ENCODE measurements around the gene SLC7A6.

Gene SLC7A6

DNA sequence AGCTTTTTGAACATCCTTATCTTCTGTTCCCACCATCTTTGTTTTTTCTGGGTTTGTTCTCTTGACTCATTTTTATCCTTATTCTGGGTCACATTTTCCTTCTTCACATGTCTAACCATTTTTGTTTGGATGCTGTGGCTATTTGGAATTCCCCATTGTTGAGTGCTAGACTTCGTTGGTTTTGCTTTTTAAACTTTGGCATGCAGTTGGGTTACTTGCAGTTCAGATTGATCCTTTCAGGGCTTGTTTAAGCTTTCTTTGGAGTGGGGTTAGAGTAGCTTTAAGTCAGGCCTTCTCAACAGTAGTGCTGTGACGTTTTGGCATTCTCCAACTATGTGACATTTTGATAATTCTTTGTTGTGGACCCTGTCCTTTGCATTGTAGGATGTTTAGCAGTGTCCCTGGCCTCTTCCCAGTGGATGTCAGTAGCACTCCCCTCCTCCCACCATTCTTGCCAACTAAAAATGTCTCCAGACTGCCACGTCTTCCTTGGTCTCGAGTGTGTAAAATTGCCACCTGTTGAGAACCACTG is 67.6 kb downstream of the SLC7A6 start:
- DNase-seq (ENCODE audit: low read depth) = no peak
- no peak overlapping the region for H3K4me3 ChIP-seq (ENCODE audit: low read depth, low read length)
- TF ChIP-seq, protein P1, sequence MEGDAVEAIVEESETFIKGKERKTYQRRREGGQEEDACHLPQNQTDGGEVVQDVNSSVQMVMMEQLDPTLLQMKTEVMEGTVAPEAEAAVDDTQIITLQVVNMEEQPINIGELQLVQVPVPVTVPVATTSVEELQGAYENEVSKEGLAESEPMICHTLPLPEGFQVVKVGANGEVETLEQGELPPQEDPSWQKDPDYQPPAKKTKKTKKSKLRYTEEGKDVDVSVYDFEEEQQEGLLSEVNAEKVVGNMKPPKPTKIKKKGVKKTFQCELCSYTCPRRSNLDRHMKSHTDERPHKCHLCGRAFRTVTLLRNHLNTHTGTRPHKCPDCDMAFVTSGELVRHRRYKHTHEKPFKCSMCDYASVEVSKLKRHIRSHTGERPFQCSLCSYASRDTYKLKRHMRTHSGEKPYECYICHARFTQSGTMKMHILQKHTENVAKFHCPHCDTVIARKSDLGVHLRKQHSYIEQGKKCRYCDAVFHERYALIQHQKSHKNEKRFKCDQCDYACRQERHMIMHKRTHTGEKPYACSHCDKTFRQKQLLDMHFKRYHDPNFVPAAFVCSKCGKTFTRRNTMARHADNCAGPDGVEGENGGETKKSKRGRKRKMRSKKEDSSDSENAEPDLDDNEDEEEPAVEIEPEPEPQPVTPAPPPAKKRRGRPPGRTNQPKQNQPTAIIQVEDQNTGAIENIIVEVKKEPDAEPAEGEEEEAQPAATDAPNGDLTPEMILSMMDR (IDR thresholded peaks at IDR 0.05; ENCODE audit: insufficient read depth, low read depth, low read length, missing control alignments) = no peak

DNA sequence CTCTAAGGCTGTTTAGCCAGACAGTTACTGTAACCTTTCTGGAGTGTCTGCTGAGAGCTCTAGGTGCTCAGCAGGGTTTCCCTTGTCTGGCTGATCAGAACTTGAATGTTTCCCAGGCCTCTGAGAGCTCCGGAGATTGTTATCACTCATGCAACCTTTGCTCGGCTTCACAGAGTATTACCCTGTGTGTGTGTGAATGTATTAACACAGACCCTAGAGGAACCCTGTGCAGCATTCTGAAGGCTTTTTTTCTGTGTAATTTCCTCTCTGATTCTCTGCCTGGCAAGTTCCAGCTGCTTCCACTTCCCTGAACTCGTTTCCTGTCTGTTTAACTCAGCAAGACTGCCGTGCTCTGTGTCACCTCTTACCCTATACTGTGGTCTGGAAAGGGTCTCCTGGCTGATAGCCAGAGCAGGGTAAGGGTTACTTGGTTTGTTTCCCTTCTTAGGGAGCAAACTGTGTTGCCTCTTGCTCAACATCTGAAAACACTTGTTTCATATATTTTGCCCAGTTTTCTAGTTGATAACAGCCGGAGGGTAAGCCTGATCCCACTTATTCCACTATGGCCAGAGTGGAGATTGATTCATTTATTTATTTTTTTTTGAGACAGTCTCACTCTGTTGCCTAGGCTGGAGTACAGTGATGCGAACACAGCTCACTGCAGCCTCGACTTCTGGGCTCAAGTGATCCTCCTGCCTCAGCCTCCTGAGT is 68.2 kb downstream of the SLC7A6 start:
- H3K4me3 ChIP-seq (ENCODE audit: low read depth, low read length) = no peak overlapping the region
- DNase-seq (ENCODE audit: low read depth) = no peak
- TF ChIP-seq, protein P1 (IDR thresholded peaks at IDR 0.05; ENCODE audit: insufficient read depth, low read depth, low read length, missing control alignments) = no peak

DNA sequence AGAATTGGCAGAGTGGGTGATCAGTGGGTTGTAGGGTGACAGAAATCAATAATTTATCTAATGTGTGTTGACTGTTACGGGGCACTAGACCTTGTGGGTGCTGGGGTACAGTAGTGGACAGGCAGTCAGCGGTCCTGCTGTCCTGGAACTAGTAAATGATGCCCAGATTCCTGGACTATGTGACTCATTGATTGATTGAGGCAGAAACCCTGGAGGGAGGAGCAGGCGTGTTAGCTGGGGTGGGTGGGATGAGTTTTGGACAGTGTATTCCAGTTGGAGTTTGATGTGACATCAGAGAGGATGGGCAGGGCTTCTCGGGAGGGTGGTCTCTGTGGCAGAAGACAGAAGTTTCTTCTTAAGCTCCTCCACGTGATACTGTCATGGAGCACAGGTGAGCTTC is 70.8 kb downstream of the SLC7A6 start:
- no peak for DNase-seq (ENCODE audit: low read depth)
- TF ChIP-seq, protein P1 (IDR thresholded peaks at IDR 0.05; ENCODE audit: insufficient read depth, low read depth, low read length, missing control alignments) = no peak
- no peak overlapping the region for H3K4me3 ChIP-seq (ENCODE audit: low read depth, low read length)

DNA sequence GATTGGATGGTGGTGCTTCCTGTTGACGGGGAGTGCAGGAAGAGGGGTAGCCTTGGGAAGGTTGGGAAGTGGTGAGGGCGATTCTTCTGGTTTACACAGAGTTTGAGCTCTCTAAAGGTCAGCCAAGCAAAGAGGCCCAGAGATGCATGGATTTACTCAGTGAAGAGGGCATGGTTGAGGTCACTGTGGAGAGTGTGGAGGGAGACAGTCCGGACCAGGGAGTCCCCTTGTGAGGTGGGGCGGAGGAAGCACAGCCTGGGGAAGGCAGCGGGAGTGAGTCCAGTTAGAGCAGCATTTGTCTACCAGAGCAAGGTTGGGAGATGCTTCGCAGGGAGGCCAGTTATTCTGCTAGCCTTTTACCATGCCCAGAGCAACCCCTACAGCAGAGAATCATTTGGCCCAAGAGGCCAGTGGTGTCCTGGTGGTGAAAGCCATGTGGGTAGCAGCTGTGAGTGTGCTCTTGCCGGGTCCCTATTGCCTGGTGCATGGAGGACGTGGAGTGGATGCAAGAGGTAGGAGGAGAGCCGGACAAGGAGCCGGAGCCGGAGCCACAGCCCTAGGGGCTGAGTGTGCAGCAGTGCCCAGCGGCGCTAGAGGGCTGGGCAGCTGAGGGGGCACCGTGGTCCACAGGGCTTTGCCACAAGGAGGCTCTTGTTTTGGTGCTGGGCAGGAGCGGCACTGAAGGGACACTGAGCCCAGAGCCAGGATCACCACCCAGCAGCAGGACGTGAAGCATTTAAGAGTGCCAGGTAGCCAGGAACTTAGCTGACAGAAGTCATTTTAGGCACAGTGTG is 74.2 kb downstream of the SLC7A6 start:
- H3K4me3 ChIP-seq (ENCODE audit: low read depth, low read length) = no peak overlapping the region
- no peak for DNase-seq (ENCODE audit: low read depth)
- TF ChIP-seq, protein P1 (IDR thresholded peaks at IDR 0.05; ENCODE audit: insufficient read depth, low read depth, low read length, missing control alignments) = no peak

DNA sequence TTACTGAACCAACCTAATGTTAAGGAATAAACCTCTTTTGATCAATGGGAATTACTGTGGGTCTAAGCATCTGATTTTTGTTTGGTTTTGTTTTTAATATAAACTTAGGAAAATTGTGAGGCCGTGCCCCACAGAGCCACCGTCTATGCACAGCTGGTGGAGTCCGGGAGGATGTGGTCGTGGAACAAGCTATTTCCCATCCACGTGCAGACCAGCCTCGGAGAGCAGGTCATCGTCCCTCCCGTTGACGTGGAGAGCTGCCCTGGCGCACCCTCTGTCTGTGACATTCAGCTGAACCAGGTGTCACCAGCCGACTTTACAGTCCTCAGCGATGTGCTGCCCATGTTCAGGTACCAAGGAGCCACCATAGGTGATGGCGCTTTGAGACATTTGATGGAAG is 74.9 kb downstream of the SLC7A6 start:
- H3K4me3 ChIP-seq (ENCODE audit: low read depth, low read length) = no peak overlapping the region
- DNase-seq (ENCODE audit: low read depth) = no peak
- TF ChIP-seq, protein P1 (IDR thresholded peaks at IDR 0.05; ENCODE audit: insufficient read depth, low read depth, low read length, missing control alignments) = no peak

DNA sequence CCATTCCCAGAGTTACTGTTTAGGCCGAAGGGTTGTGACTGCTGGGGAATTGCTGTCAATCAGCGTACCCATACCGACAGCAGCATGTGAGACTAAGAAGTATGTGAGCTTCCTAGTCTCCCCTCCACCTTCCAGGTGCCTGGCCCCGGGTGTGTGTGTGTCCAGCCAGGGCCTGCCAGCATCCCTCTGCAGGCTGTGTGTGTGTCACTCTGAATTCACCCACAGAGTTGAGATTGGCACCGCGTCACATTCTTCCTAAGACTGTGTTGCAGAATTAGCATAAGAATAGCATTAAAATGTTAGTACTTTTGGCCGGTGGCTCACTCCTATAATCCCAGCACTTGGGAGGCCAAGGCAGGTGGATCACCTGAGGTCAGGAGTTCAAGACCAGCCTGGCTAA is 78.3 kb downstream of the SLC7A6 start:
- H3K4me3 ChIP-seq (ENCODE audit: low read depth, low read length) = no peak overlapping the region
- DNase-seq (ENCODE audit: low read depth) = no peak
- TF ChIP-seq, protein P1 (IDR thresholded peaks at IDR 0.05; ENCODE audit: insufficient read depth, low read depth, low read length, missing control alignments) = no peak
